Suprapubic skin (tissue), 3 donors: Measurements from ENCODE around the gene GUCY1A2.

Experiments
- CTCF ChIP-seq, 2 donors: fragments of 200-600 bp in 1 of 2; fragments of 450-650 bp in 1 of 2; sonication (generic) in 1 of 2; IDR thresholded peaks; one replicate each; pipeline ENCODE4 v1.5.1; 2016 to 2019; ENCODE audit warnings: antibody characterized with exemption in 2 of 2, mild to moderate bottlenecking in 1 of 2, moderate library complexity in 1 of 2
- POLR2AphosphoS5 ChIP-seq, 3 donors: sonication (generic); formaldehyde crosslinking; IDR thresholded peaks; one replicate each; pipeline ENCODE4 v1.6.1; 2017; ENCODE audit warnings: antibody characterized with exemption in 3 of 3

DNA sequence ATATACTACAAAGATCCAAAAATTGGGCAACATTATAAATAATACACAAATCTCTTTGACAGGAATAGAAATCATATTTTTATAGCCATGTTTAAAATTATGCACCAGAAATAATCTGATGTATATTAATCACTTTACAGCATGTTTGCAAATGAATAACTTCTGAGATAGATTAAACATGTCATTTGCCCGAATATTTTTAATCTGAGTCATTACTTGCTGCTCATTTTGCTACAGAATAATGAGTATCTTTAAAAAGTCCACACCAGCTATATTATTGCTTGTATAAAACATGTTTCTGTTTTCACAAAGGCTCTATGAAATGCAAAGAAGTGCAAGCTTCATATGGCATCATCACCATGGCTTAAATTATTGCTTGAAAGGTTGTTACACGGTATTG, 336.8 kb downstream of the GUCY1A2 start:
- TF ChIP-seq POLR2AphosphoS5 (IDR thresholded peaks at IDR 0.05) (no peak), CTCF (IDR thresholded peaks at IDR 0.05) (no peak)
